ENCODE results near the gene ACVR2A. TPM values are rescaled to one million over a fixed set of nuclear protein-coding genes. Genes with fewer than 3 reads are reported as not detected.

The ACVR2A gene
- total RNA-seq, 1 donor from 2014 or later, result 22.7 TPM

GRCh38 chr2:147913701-147914480 lies 69.1 kb downstream of the ACVR2A start:
- Mint-ChIP-seq H3K27ac (no peak overlapping the region), H3K4me1 (peaks cover 7% of the 10 kb centered on the region), H3K4me3 (no peak overlapping the region), H3K36me3 (no peaks in the 10 kb centered on the region), H3K27me3 (ENCODE audit: insufficient read depth, low read depth) (no peaks in the 10 kb centered on the region), H3K9me3 (no peaks in the 10 kb centered on the region)
- peak; percentile 3 for DNase-seq (ENCODE audit: low spot score)
- TF ChIP-seq CTCF (IDR thresholded peaks at IDR 0.05) (no peak), EZH2 (IDR thresholded peaks at IDR 0.05) (no peak), EZH2phosphoT487 (IDR thresholded peaks at IDR 0.05) (no peak)
- H3F3A ChIP-seq (ENCODE audit: low read depth), result peaks cover 4% of the 10 kb centered on the region
- H2AFZ ChIP-seq (replicated peaks), result no peak overlapping the region
- H3K9me3 ChIP-seq (ENCODE audit: low read depth), result no peaks in the 10 kb centered on the region
- H4K20me1 ChIP-seq (ENCODE audit: low read depth), result no peaks in the 10 kb centered on the region
- no peaks in the 10 kb centered on the region for H3K79me2 ChIP-seq (ENCODE audit: low read depth)
- no peak overlapping the region for H3K9ac ChIP-seq
- peaks cover 9% of the 10 kb centered on the region for H3K4me1 ChIP-seq
- H3K4me3 ChIP-seq, result no peak overlapping the region
- H3K27ac ChIP-seq, result no peak overlapping the region
- no peak overlapping the region for H3K4me2 ChIP-seq
- H3K36me3 ChIP-seq, result no peaks in the 10 kb centered on the region
- no peaks in the 10 kb centered on the region for H3K27me3 ChIP-seq

GRCh38 chr2:147916067-147916466 lies 71.2 kb downstream of the ACVR2A start:
- no peaks in the 10 kb centered on the region for H3K9me3 ChIP-seq (ENCODE audit: low read depth)
- Mint-ChIP-seq H3K4me1 (peaks cover 7% of the 10 kb centered on the region), H3K27ac (no peak overlapping the region), H3K9me3 (no peaks in the 10 kb centered on the region), H3K27me3 (ENCODE audit: insufficient read depth, low read depth) (no peaks in the 10 kb centered on the region), H3K36me3 (peaks cover 3% of the 10 kb centered on the region), H3K4me3 (no peak overlapping the region)
- no peak overlapping the region for H3K4me2 ChIP-seq
- peaks cover 9% of the 10 kb centered on the region for H3K4me1 ChIP-seq
- H3K4me3 ChIP-seq, result no peak overlapping the region
- no peaks in the 10 kb centered on the region for H3K27me3 ChIP-seq
- H3K27ac ChIP-seq, result no peak overlapping the region
- no peaks in the 10 kb centered on the region for H3K36me3 ChIP-seq
- H2AFZ ChIP-seq (replicated peaks), result no peak overlapping the region
- no peaks in the 10 kb centered on the region for H4K20me1 ChIP-seq (ENCODE audit: low read depth)
- TF ChIP-seq EZH2 (IDR thresholded peaks at IDR 0.05) (no peak), CTCF (IDR thresholded peaks at IDR 0.05) (no peak), EZH2phosphoT487 (IDR thresholded peaks at IDR 0.05) (no peak)
- no peak overlapping the region for H3K9ac ChIP-seq
- H3F3A ChIP-seq (ENCODE audit: low read depth), result peaks cover 4% of the 10 kb centered on the region
- no peak for DNase-seq (ENCODE audit: low spot score)
- no peaks in the 10 kb centered on the region for H3K79me2 ChIP-seq (ENCODE audit: low read depth)

GRCh38 chr2:147916723-147917122 lies 71.9 kb downstream of the ACVR2A start:
- Mint-ChIP-seq H3K36me3 (peaks cover 5% of the 10 kb centered on the region), H3K27me3 (ENCODE audit: insufficient read depth, low read depth) (no peaks in the 10 kb centered on the region), H3K4me3 (no peak overlapping the region), H3K9me3 (no peaks in the 10 kb centered on the region), H3K27ac (no peak overlapping the region), H3K4me1 (peaks cover 7% of the 10 kb centered on the region)
- peaks cover 9% of the 10 kb centered on the region for H3K4me1 ChIP-seq
- H3K4me2 ChIP-seq, result no peak overlapping the region
- no peak for DNase-seq (ENCODE audit: low spot score)
- H3F3A ChIP-seq (ENCODE audit: low read depth), result peaks cover 4% of the 10 kb centered on the region
- H3K27ac ChIP-seq, result no peak overlapping the region
- TF ChIP-seq EZH2phosphoT487 (IDR thresholded peaks at IDR 0.05) (no peak), EZH2 (IDR thresholded peaks at IDR 0.05) (no peak)
- H2AFZ ChIP-seq (replicated peaks), result no peak overlapping the region
- H3K27me3 ChIP-seq, result no peaks in the 10 kb centered on the region
- H3K79me2 ChIP-seq (ENCODE audit: low read depth), result no peaks in the 10 kb centered on the region
- no peaks in the 10 kb centered on the region for H3K9me3 ChIP-seq (ENCODE audit: low read depth)
- H3K36me3 ChIP-seq, result no peaks in the 10 kb centered on the region
- no peaks in the 10 kb centered on the region for H4K20me1 ChIP-seq (ENCODE audit: low read depth)
- no peak overlapping the region for H3K9ac ChIP-seq
- H3K4me3 ChIP-seq, result no peak overlapping the region

- Mint-ChIP-seq H3K27me3 (ENCODE audit: insufficient read depth, low read depth) (no peaks in the 10 kb centered on the region), H3K9me3 (no peaks in the 10 kb centered on the region), H3K36me3 (peaks cover 5% of the 10 kb centered on the region), H3K27ac (no peak overlapping the region), H3K4me3 (no peak overlapping the region), H3K4me1 (peaks cover 7% of the 10 kb centered on the region)
- H3K4me3 ChIP-seq, result no peak overlapping the region
- H3K4me1 ChIP-seq, result peaks cover 9% of the 10 kb centered on the region
- H3K4me2 ChIP-seq, result no peak overlapping the region
- no peak overlapping the region for H3K27ac ChIP-seq
- H4K20me1 ChIP-seq (ENCODE audit: low read depth), result no peaks in the 10 kb centered on the region
- no peaks in the 10 kb centered on the region for H3K79me2 ChIP-seq (ENCODE audit: low read depth)
- no peak for DNase-seq (ENCODE audit: low spot score)
- no peak for TF ChIP-seq EZH2 (IDR thresholded peaks at IDR 0.05)
- H3K9ac ChIP-seq, result no peak overlapping the region
- no peaks in the 10 kb centered on the region for H3K27me3 ChIP-seq
- no peak overlapping the region for H2AFZ ChIP-seq (replicated peaks)
- H3F3A ChIP-seq (ENCODE audit: low read depth), result peaks cover 4% of the 10 kb centered on the region
- no peaks in the 10 kb centered on the region for H3K9me3 ChIP-seq (ENCODE audit: low read depth)
- no peaks in the 10 kb centered on the region for H3K36me3 ChIP-seq
Measured at GRCh38 chr2:147917161-147917560, 72.3 kb downstream of the ACVR2A start.

Measured in neural progenitor cell (in vitro differentiated cells).